Esophagus muscularis mucosa (tissue), 4 donors: ENCODE measurements around the gene SLC9A1.

ENCODE experiments used
- EP300 ChIP-seq: sonication (generic); formaldehyde crosslinking; IDR thresholded peaks from one replicate; pipeline ENCODE4 v1.6.1; 2017; ENCODE audit warnings: antibody characterized with exemption
- POLR2A ChIP-seq: fragments of 450-650 bp; IDR thresholded peaks from one replicate; pipeline ENCODE4 v1.6.1; 2017; ENCODE audit warnings: antibody characterized with exemption, moderate library complexity, mild to moderate bottlenecking, low read depth
- POLR2AphosphoS5 ChIP-seq, 2 donors: sonication (generic); formaldehyde crosslinking; IDR thresholded peaks; one replicate each; pipeline ENCODE4 v1.6.1; 2017; ENCODE audit warnings: antibody characterized with exemption in 2 of 2
- TF ChIP-seq, protein P1 (sequence below), 3 experiments: fragments of 200-600 bp in 2 of 3; fragments of 450-650 bp in 1 of 3; sonication (generic) in 2 of 3; IDR thresholded peaks; one replicate each; pipeline ENCODE4 v1.5.1; 2017 to 2019; ENCODE audit warnings: antibody characterized with exemption in 3 of 3, mild to moderate bottlenecking in 2 of 3, moderate library complexity in 1 of 3

- TF ChIP-seq, protein P1, sequence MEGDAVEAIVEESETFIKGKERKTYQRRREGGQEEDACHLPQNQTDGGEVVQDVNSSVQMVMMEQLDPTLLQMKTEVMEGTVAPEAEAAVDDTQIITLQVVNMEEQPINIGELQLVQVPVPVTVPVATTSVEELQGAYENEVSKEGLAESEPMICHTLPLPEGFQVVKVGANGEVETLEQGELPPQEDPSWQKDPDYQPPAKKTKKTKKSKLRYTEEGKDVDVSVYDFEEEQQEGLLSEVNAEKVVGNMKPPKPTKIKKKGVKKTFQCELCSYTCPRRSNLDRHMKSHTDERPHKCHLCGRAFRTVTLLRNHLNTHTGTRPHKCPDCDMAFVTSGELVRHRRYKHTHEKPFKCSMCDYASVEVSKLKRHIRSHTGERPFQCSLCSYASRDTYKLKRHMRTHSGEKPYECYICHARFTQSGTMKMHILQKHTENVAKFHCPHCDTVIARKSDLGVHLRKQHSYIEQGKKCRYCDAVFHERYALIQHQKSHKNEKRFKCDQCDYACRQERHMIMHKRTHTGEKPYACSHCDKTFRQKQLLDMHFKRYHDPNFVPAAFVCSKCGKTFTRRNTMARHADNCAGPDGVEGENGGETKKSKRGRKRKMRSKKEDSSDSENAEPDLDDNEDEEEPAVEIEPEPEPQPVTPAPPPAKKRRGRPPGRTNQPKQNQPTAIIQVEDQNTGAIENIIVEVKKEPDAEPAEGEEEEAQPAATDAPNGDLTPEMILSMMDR (IDR thresholded peaks at IDR 0.05), result no peak
- no peak for TF ChIP-seq POLR2AphosphoS5 (IDR thresholded peaks at IDR 0.05)
- TF ChIP-seq POLR2A, result no peak
- no peak for TF ChIP-seq EP300
Observed at GRCh38 chr1:27053977-27054753, 100.8 kb downstream of the SLC9A1 start.
